HepG2 (cell line): ENCODE measurements around the gene SNPH. TPM values are rescaled to one million over a fixed set of nuclear protein-coding genes. Genes with fewer than 3 reads are reported as not detected.

Experiments
- ARNT2 ChIP-seq: sonication (generic); formaldehyde crosslinking; IDR thresholded peaks from 2 replicates; pipeline ENCODE4 v1.8.0; 2022; ENCODE audit warnings: mild to moderate bottlenecking, low read depth, missing genetic modification reagents, moderate library complexity
- CHD4 ChIP-seq: fragments of 200-600 bp; sonication (generic); IDR thresholded peaks from 2 replicates; pipeline ENCODE4 v1.7.0; 2017; ENCODE audit warnings: mild to moderate bottlenecking, low read length, borderline replicate concordance
- HNF1A ChIP-seq, 2 experiments: sonication (generic) in 1 of 2; formaldehyde crosslinking in 1 of 2; IDR thresholded peaks; 2 replicates each; pipeline versions ENCODE4 v1.4.0 to v1.6.1; 2016 to 2020; ENCODE audit warnings: borderline replicate concordance in 1 of 2, low read depth in 1 of 2, mild to moderate bottlenecking in 1 of 2, missing genetic modification reagents in 1 of 2
- HNF1B ChIP-seq: sonication (generic); formaldehyde crosslinking; IDR thresholded peaks from 2 replicates; pipeline ENCODE4 v1.5.1; 2020; ENCODE audit warnings: mild to moderate bottlenecking, moderate library complexity, missing genetic modification reagents
- KAT2B ChIP-seq: fragments of 150-350 bp; IDR thresholded peaks from 2 replicates; pipeline ENCODE4 v1.6.1; 2014; ENCODE audit warnings: low read depth, low read length, borderline replicate concordance
- KDM1A ChIP-seq: IDR thresholded peaks from 2 replicates; pipeline ENCODE4 v1.6.1; 2016; ENCODE audit warnings: missing compliant biosample characterization
- MAF1 ChIP-seq: sonication (generic); formaldehyde crosslinking; IDR thresholded peaks from 2 replicates; pipeline ENCODE4 v1.5.0; 2020; ENCODE audit warnings: missing genetic modification reagents, borderline replicate concordance
- MEIS1 ChIP-seq: sonication (generic); formaldehyde crosslinking; IDR thresholded peaks from 2 replicates; pipeline ENCODE4 v1.9.0; 2021; ENCODE audit warnings: mild to moderate bottlenecking, missing genetic modification reagents, moderate library complexity, borderline replicate concordance
- MLX ChIP-seq: IDR thresholded peaks from 2 replicates; pipeline ENCODE4 v1.6.1; 2016
- NFKB2 ChIP-seq: sonication (generic); formaldehyde crosslinking; IDR thresholded peaks from 2 replicates; pipeline ENCODE4 v1.4.0; 2020; ENCODE audit warnings: missing genetic modification reagents, borderline replicate concordance
- NR2C2 ChIP-seq: sonication (generic); formaldehyde crosslinking; IDR thresholded peaks from 2 replicates; pipeline ENCODE4 v1.4.0; 2020; ENCODE audit warnings: missing genetic modification reagents, mild to moderate bottlenecking, moderate library complexity, borderline replicate concordance
- PHF21A ChIP-seq: sonication (generic); formaldehyde crosslinking; IDR thresholded peaks from 2 replicates; pipeline ENCODE4 v1.5.0; 2020; ENCODE audit warnings: mild to moderate bottlenecking, missing genetic modification reagents
- ZFAT ChIP-seq: sonication (generic); formaldehyde crosslinking; conservative IDR thresholded peaks from 2 replicates; pipeline ENCODE4 v1.8.1; 2023; ENCODE audit warnings: missing genetic modification reagents, inconsistent platforms
- ZMYM3 ChIP-seq: sonication (generic); formaldehyde crosslinking; IDR thresholded peaks from 2 replicates; pipeline ENCODE4 v1.5.1; 2020; ENCODE audit warnings: mild to moderate bottlenecking, missing genetic modification reagents
- ZNF367 ChIP-seq: sonication (generic); formaldehyde crosslinking; IDR thresholded peaks from 2 replicates; pipeline ENCODE4 v1.4.0; 2020; ENCODE audit warnings: missing genetic modification reagents, borderline replicate concordance
- ZNF383 ChIP-seq: sonication (generic); formaldehyde crosslinking; IDR thresholded peaks from 2 replicates; pipeline ENCODE4 v1.4.0; 2020; ENCODE audit warnings: missing genetic modification reagents, mild to moderate bottlenecking, borderline replicate concordance
- ZNF468 ChIP-seq: sonication (generic); formaldehyde crosslinking; IDR thresholded peaks from 2 replicates; pipeline ENCODE4 v1.8.0; 2022; ENCODE audit warnings: mild to moderate bottlenecking, moderate library complexity, missing genetic modification reagents
- ZNF572 ChIP-seq: sonication (generic); formaldehyde crosslinking; IDR thresholded peaks from 2 replicates; pipeline ENCODE4 v1.5.1; 2020; ENCODE audit warnings: mild to moderate bottlenecking, missing genetic modification reagents
- ZNF639 ChIP-seq: conservative IDR thresholded peaks from 2 replicates; pipeline ENCODE4 v1.6.1; 2018; ENCODE audit warnings: missing genetic modification reagents
- ZNF740 ChIP-seq: sonication (generic); formaldehyde crosslinking; IDR thresholded peaks from 2 replicates; pipeline ENCODE4 v1.4.0; 2020; ENCODE audit warnings: missing genetic modification reagents
- ZNF83 ChIP-seq: sonication (generic); formaldehyde crosslinking; IDR thresholded peaks from 2 replicates; pipeline ENCODE4 v1.4.0; 2020; ENCODE audit warnings: missing genetic modification reagents, mild to moderate bottlenecking, borderline replicate concordance
- polyA plus RNA-seq, 8 experiments: library from polyadenylated mRNA; depleted of rRNA in 3 of 8; stranded (reverse) in 7 of 8; unstranded in 1 of 8; fragments of >200 nt; fragmentation: Illumina TruSeq in 4 of 8; extraction: Trizol in 4 of 8; gene quantifications; 2 replicates each; pipeline versions ENCODE4 v1.2.1 to v1.2.3, GENCODE V29; 2011 to 2016; ENCODE audit warnings: low read depth in 4 of 8, missing spikeins in 1 of 8, mixed read lengths in 1 of 8; ENCODE audit not compliant: insufficient read depth in 1 of 8
- total RNA-seq, 5 experiments: library from RNA; depleted of rRNA; stranded (reverse); fragments of >200 nt; fragmentation: Illumina TruSeq; extraction: Trizol; gene quantifications; 2 replicates each; pipeline ENCODE4 v1.2.3, GENCODE V29; 2016; ENCODE audit warnings: low read depth in 1 of 5

Gene SNPH
- total and polyA plus RNA-seq, 2 of the 13 experiments (the other 11 are each of a cell fraction or from before 2014, with no cell fraction given) = 0.09 TPM; not detected in 1

GRCh38 chr20:1265916-1266166 lies 253 bp upstream of the SNPH start (continued):
- TF ChIP-seq MAF1 (no peak), ZNF367 (no peak), HNF1A (IDR thresholded peaks at IDR 0.05; ENCODE audit: low read depth) (no peak), HNF1A (CRISPR knock-in tag; IDR thresholded peaks at IDR 0.05; ENCODE audit: borderline replicate concordance) (peak; percentile 35; the same call in 1 of the 2 replicates), KAT2B (no peak), MLX (CRISPR knock-in tag) (no peak), ZNF83 (CRISPR knock-in tag) (no peak), ZNF740 (CRISPR knock-in tag) (no peak), KDM1A (peak; percentile 90), NR2C2 (CRISPR knock-in tag) (0 out of 2 replicates have a peak, but pooled peaks have one; percentile 16), CHD4 (no peak), ZFAT (no peak), ZMYM3 (CRISPR knock-in tag) (peak; percentile 97), ARNT2 (CRISPR knock-in tag) (no peak), ZNF572 (CRISPR knock-in tag) (no peak), ZNF468 (CRISPR knock-in tag) (no peak), ZNF639 (no peak), MEIS1 (CRISPR knock-in tag) (peak; percentile 56; the same call in 1 of the 2 replicates), PHF21A (CRISPR knock-in tag) (0 out of 2 replicates have a peak, but pooled peaks have one; percentile 17), ZNF383 (CRISPR knock-in tag) (no peak), NFKB2 (CRISPR knock-in tag) (no peak), HNF1B (CRISPR knock-in tag) (no peak)
